GM23338 (cell line): ENCODE measurements around the gene EEPD1.

Source experiments
- CTCF ChIP-seq, 2 experiments: fragments of 200-600 bp in 1 of 2; sonication (generic) in 1 of 2; conservative IDR thresholded peaks; 2 replicates each; pipeline versions ENCODE4 v1.5.1 to v1.6.1; 2016 to 2017; ENCODE audit warnings: antibody characterized with exemption in 2 of 2, low read depth in 2 of 2, mild to moderate bottlenecking in 2 of 2, moderate library complexity in 1 of 2
- POLR2AphosphoS5 ChIP-seq: IDR thresholded peaks from 2 replicates; pipeline ENCODE4 v1.6.1; 2016; ENCODE audit warnings: antibody characterized with exemption, low read depth
- ZNF462 ChIP-seq: fragments of 250-450 bp; sonication (Bioruptor Pico); IDR thresholded peaks from 2 replicates; pipeline ENCODE4 v1.5.0; 2020; ENCODE audit warnings: mild to moderate bottlenecking, moderate library complexity

GRCh38 chr7:36208997-36209813 is 56.2 kb downstream of the EEPD1 start:
- no peak for TF ChIP-seq CTCF (conservative IDR thresholded peaks at IDR 0.05; ENCODE audit: low read depth in 2 of 2)
- no peak for TF ChIP-seq POLR2AphosphoS5
- TF ChIP-seq ZNF462 (CRISPR knock-in tag) = no peak
